ENCODE data around the gene THOC1.

- TF ChIP-seq CTCF (IDR thresholded peaks at IDR 0.05) (no peak), TCF7L2 (IDR thresholded peaks at IDR 0.05; ENCODE audit: low read depth, low read length) (no peak)
Measured at GRCh38 chr18:215448-216010, 52.3 kb downstream of the THOC1 start.

Measured in Panc1 (cell line).